Neural progenitor cell (in vitro differentiated cells): ENCODE data around the gene IQCE. TPM values are rescaled to one million over a fixed set of nuclear protein-coding genes. Genes with fewer than 3 reads are reported as not detected.

Experiments used
- DNase-seq: peaks from one replicate; pipeline ENCODE4 v3.0.0-alpha.2; 2016; ENCODE audit warnings: low spot score
- H2AFZ ChIP-seq: fragments of 200-600 bp; sonication (generic); replicated peaks from 2 replicates; pipeline ENCODE4 v1.6.1; 2016; ENCODE audit warnings: antibody characterized with exemption
- H3F3A ChIP-seq: fragments of 200-600 bp; sonication (generic); 2 replicates; pipeline ENCODE4 v1.6.1; 2016; ENCODE audit warnings: antibody characterized with exemption, low read depth
- H3K27ac ChIP-seq: fragments of 200-600 bp; sonication (generic); 2 replicates; pipeline ENCODE4 v1.5.1; 2016; ENCODE audit warnings: mild to moderate bottlenecking
- H3K27me3 ChIP-seq: fragments of 200-600 bp; sonication (generic); 2 replicates; pipeline ENCODE4 v1.6.1; 2016; ENCODE audit warnings: mild to moderate bottlenecking, moderate library complexity
- H3K36me3 ChIP-seq: fragments of 200-600 bp; sonication (generic); 2 replicates; pipeline ENCODE4 v1.5.1; 2016
- H3K4me1 ChIP-seq: fragments of 200-600 bp; sonication (generic); 2 replicates; pipeline ENCODE4 v1.6.1; 2016; ENCODE audit warnings: mixed run types
- H3K4me2 ChIP-seq: fragments of 200-600 bp; sonication (generic); 2 replicates; pipeline ENCODE4 v1.6.1; 2016
- H3K4me3 ChIP-seq: fragments of 200-600 bp; sonication (generic); 2 replicates; pipeline ENCODE4 v1.5.1; 2016
- H3K79me2 ChIP-seq: fragments of 200-600 bp; sonication (generic); 2 replicates; pipeline ENCODE4 v1.6.1; 2016; ENCODE audit warnings: low read depth
- H3K9ac ChIP-seq: fragments of 200-600 bp; sonication (generic); 2 replicates; pipeline ENCODE4 v1.6.1; 2016
- H3K9me3 ChIP-seq: fragments of 200-600 bp; sonication (generic); 2 replicates; pipeline ENCODE4 v1.5.1; 2016; ENCODE audit warnings: low read depth
- H4K20me1 ChIP-seq: fragments of 200-600 bp; sonication (generic); 2 replicates; pipeline ENCODE4 v1.6.1; 2016; ENCODE audit warnings: low read depth
- H3K27ac Mint-ChIP-seq: 3 replicates; pipeline ENCODE4 v1.8.0; 2021; ENCODE audit warnings: mixed read lengths
- H3K27me3 Mint-ChIP-seq: 2 replicates; pipeline ENCODE4 v1.8.0; 2022; ENCODE audit warnings: low read depth, mild to moderate bottlenecking, inconsistent platforms, moderate library complexity, mixed read lengths; ENCODE audit not compliant: insufficient read depth
- H3K36me3 Mint-ChIP-seq: 3 replicates; pipeline ENCODE4 v1.8.0; 2021; ENCODE audit warnings: mixed read lengths
- H3K4me1 Mint-ChIP-seq: 3 replicates; pipeline ENCODE4 v1.8.0; 2021; ENCODE audit warnings: mixed read lengths
- H3K4me3 Mint-ChIP-seq: 3 replicates; pipeline ENCODE4 v1.8.0; 2021; ENCODE audit warnings: mild to moderate bottlenecking, moderate library complexity, mixed read lengths
- H3K9me3 Mint-ChIP-seq: 3 replicates; pipeline ENCODE4 v1.8.0; 2020; ENCODE audit warnings: mixed read lengths
- EZH2 ChIP-seq: fragments of 200-600 bp; sonication (generic); IDR thresholded peaks from 2 replicates; pipeline ENCODE4 v1.6.1; 2017; ENCODE audit warnings: antibody characterized with exemption, mild to moderate bottlenecking, moderate library complexity
- EZH2phosphoT487 ChIP-seq: fragments of 200-600 bp; sonication (generic); IDR thresholded peaks from 2 replicates; pipeline ENCODE4 v1.6.1; 2017; ENCODE audit warnings: antibody characterized with exemption
- total RNA-seq: library from RNA; depleted of rRNA; stranded (reverse); fragments of >200 nt; gene quantifications from 2 replicates; pipeline ENCODE4 v1.2.3, GENCODE V29; 2015; ENCODE audit warnings: low replicate concordance
- TF ChIP-seq, protein P1 (sequence below): fragments of 200-600 bp; sonication (generic); IDR thresholded peaks from 2 replicates; pipeline ENCODE4 v1.5.1; 2017; ENCODE audit warnings: antibody characterized with exemption, mild to moderate bottlenecking

Gene IQCE
- total RNA-seq, 1 donor from 2014 or later, result 4.6 TPM

DNA sequence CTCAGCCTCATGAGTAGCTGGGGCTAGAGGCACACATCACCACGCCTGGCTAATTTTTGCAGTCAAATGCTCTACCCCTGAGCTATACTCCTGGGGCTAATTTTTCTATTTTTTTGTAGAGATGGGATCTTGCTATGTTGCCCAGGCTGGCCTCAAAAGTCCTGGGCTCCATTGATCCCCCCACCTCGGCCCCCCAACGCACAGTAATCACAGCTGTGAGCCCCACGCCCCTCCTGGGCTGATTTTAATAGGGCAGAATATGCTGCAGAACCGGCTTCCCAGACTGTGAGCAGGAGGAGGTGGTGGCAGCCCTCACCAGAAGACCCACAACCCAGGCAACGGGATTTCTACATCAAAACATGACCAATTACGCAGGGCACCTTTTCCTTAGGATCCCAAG is 18.6 kb upstream of the IQCE start:
- no peaks in the 10 kb centered on the region for H3K4me1 ChIP-seq
- peaks cover 12% of the 10 kb centered on the region for H3K27me3 Mint-ChIP-seq
- no peak overlapping the region for H3K27ac ChIP-seq
- H3K4me2 ChIP-seq, result no peak overlapping the region
- no peaks in the 10 kb centered on the region for H4K20me1 ChIP-seq
- no peak overlapping the region for H3K4me3 Mint-ChIP-seq
- no peaks in the 10 kb centered on the region for H3K9me3 ChIP-seq
- H3K79me2 ChIP-seq, result no peaks in the 10 kb centered on the region
- peaks cover 3% of the 10 kb centered on the region for H3K36me3 Mint-ChIP-seq
- H2AFZ ChIP-seq, result no peak overlapping the region
- no peak overlapping the region for H3K27ac Mint-ChIP-seq
- TF ChIP-seq, protein P1, sequence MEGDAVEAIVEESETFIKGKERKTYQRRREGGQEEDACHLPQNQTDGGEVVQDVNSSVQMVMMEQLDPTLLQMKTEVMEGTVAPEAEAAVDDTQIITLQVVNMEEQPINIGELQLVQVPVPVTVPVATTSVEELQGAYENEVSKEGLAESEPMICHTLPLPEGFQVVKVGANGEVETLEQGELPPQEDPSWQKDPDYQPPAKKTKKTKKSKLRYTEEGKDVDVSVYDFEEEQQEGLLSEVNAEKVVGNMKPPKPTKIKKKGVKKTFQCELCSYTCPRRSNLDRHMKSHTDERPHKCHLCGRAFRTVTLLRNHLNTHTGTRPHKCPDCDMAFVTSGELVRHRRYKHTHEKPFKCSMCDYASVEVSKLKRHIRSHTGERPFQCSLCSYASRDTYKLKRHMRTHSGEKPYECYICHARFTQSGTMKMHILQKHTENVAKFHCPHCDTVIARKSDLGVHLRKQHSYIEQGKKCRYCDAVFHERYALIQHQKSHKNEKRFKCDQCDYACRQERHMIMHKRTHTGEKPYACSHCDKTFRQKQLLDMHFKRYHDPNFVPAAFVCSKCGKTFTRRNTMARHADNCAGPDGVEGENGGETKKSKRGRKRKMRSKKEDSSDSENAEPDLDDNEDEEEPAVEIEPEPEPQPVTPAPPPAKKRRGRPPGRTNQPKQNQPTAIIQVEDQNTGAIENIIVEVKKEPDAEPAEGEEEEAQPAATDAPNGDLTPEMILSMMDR, result no peak
- TF ChIP-seq EZH2phosphoT487 (no peak), EZH2 (no peak)
- DNase-seq, result no peak
- no peak overlapping the region for H3K4me3 ChIP-seq
- H3K9ac ChIP-seq, result no peak overlapping the region
- no peaks in the 10 kb centered on the region for H3F3A ChIP-seq
- no peaks in the 10 kb centered on the region for H3K36me3 ChIP-seq
- no peaks in the 10 kb centered on the region for H3K4me1 Mint-ChIP-seq
- H3K27me3 ChIP-seq, result no peaks in the 10 kb centered on the region
- no peaks in the 10 kb centered on the region for H3K9me3 Mint-ChIP-seq

DNA sequence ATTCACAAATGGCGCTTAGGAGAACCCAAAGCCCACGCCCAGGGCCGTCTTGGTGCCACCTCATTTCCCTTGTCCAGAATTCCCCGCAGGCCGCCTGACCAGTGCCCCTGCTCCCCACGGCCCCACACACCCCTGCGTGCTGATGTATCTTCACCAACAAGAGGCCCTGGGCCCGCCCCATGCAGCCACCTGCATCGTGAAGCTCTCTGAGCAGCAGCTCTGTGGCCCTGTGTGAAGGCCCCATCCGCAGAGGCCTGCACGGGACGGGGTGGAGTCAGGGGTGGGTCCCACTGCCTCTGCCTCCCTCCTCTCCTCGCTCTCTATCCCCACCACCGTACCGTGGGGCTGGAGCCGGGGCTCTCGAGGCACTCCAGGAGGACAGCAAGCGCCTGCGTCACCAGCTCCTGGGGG is 18.1 kb upstream of the IQCE start:
- no peak overlapping the region for H3K4me2 ChIP-seq
- H3K9me3 ChIP-seq, result no peaks in the 10 kb centered on the region
- no peaks in the 10 kb centered on the region for H3K27me3 ChIP-seq
- TF ChIP-seq EZH2phosphoT487 (no peak), EZH2 (no peak)
- TF ChIP-seq, protein P1, result no peak
- H3K4me3 ChIP-seq, result no peak overlapping the region
- H3K4me1 Mint-ChIP-seq, result no peaks in the 10 kb centered on the region
- no peak overlapping the region for H3K4me3 Mint-ChIP-seq
- H3K36me3 Mint-ChIP-seq, result peaks cover 3% of the 10 kb centered on the region
- no peaks in the 10 kb centered on the region for H3K36me3 ChIP-seq
- no peaks in the 10 kb centered on the region for H3K79me2 ChIP-seq
- no peaks in the 10 kb centered on the region for H3K9me3 Mint-ChIP-seq
- H3F3A ChIP-seq, result no peaks in the 10 kb centered on the region
- H4K20me1 ChIP-seq, result no peaks in the 10 kb centered on the region
- H3K9ac ChIP-seq, result no peak overlapping the region
- no peak for DNase-seq
- H3K4me1 ChIP-seq, result no peaks in the 10 kb centered on the region
- no peak overlapping the region for H3K27ac Mint-ChIP-seq
- no peak overlapping the region for H3K27ac ChIP-seq
- H2AFZ ChIP-seq, result no peak overlapping the region
- peaks cover 11% of the 10 kb centered on the region for H3K27me3 Mint-ChIP-seq

DNA sequence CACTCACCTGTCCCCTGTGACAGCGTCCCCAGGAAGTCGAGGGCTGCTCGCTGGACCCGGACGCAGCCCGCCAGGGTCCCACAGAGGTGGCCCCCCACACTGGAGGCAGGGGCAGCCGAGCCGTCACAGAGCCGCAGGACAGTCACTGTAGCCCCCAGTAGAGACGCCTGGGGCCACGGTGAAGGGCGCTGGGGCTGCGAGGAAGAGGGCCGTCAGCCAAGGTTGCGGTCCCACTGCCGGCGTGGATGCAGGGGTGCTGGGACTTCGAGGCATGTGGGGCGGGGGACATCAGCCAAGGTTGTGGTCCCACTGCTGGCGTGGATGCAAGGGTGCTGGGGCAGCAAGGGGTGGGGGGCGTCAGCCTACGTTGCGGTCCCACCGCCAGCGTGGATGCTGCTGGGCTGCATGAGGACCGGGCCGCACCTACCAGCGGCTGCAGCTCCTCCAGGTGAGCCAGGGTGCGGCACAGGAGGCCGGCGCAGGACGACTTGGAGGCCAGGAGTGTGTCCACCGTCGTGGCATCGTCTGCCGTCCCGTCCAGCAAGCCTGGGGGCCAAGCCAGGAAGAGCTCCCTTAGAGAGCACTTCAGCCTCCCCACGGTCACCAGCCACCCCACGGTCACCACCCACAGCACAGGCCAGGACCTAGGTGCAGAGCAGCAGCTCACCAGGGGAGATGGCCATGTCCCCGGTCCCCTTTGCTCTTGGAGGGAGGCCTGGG is 17.3 kb upstream of the IQCE start:
- no peak for TF ChIP-seq EZH2phosphoT487
- TF ChIP-seq, protein P1, result no peak
- TF ChIP-seq EZH2, result no peak
- no peaks in the 10 kb centered on the region for H3K79me2 ChIP-seq
- H3K9ac ChIP-seq, result no peak overlapping the region
- Mint-ChIP-seq H3K27me3 (peaks cover 10% of the 10 kb centered on the region), H3K4me1 (no peaks in the 10 kb centered on the region), H3K36me3 (peaks cover 3% of the 10 kb centered on the region), H3K4me3 (no peak overlapping the region), H3K9me3 (no peaks in the 10 kb centered on the region), H3K27ac (no peak overlapping the region)
- H3K4me2 ChIP-seq, result no peak overlapping the region
- no peak overlapping the region for H3K27ac ChIP-seq
- H3K36me3 ChIP-seq, result no peaks in the 10 kb centered on the region
- DNase-seq, result no peak
- no peaks in the 10 kb centered on the region for H3K9me3 ChIP-seq
- H3F3A ChIP-seq, result no peaks in the 10 kb centered on the region
- H3K4me1 ChIP-seq, result no peaks in the 10 kb centered on the region
- H3K27me3 ChIP-seq, result no peaks in the 10 kb centered on the region
- H2AFZ ChIP-seq, result no peak overlapping the region
- H3K4me3 ChIP-seq, result no peak overlapping the region
- no peaks in the 10 kb centered on the region for H4K20me1 ChIP-seq
